Measurements from ENCODE around the gene PHGDH.
"Not testable (repeated sequence)": the region's sequence is repeated elsewhere in the genome, so short reads cannot be mapped to it uniquely, and the experiment has no call there.

Gene PHGDH

GRCh38 chr1:119782631-119783325 lies 71.0 kb downstream of the PHGDH start:
- DNase-seq: no peak
- H3K27ac Mint-ChIP-seq: peak overlapping the region; percentile 60
- no peaks in the 10 kb centered on the region for H3K36me3 Mint-ChIP-seq (ENCODE audit: low read depth)
- H3K27me3 Mint-ChIP-seq (ENCODE audit: low read depth, poor library complexity): peaks cover 11% of the 10 kb centered on the region
- no peak for TF ChIP-seq CTCF (IDR thresholded peaks at IDR 0.05)
- H3K4me3 Mint-ChIP-seq: no peak overlapping the region
- peaks cover 46% of the 10 kb centered on the region for H3K4me1 Mint-ChIP-seq
- peaks cover 6% of the 10 kb centered on the region for H3K9me3 Mint-ChIP-seq

GRCh38 chr1:119783354-119784185 lies 71.8 kb downstream of the PHGDH start:
- Mint-ChIP-seq H3K27me3 (ENCODE audit: low read depth, poor library complexity) (peaks cover 11% of the 10 kb centered on the region), H3K4me3 (no peak overlapping the region), H3K27ac (peak overlapping the region; percentile 60), H3K9me3 (peaks cover 6% of the 10 kb centered on the region), H3K4me1 (peaks cover 46% of the 10 kb centered on the region), H3K36me3 (ENCODE audit: low read depth) (no peaks in the 10 kb centered on the region)
- no peak for TF ChIP-seq CTCF (IDR thresholded peaks at IDR 0.05)
- DNase-seq: no peak

GRCh38 chr1:119784191-119784781 lies 72.6 kb downstream of the PHGDH start:
- TF ChIP-seq CTCF (IDR thresholded peaks at IDR 0.05): no peak
- no peak overlapping the region for H3K27ac Mint-ChIP-seq
- H3K36me3 Mint-ChIP-seq (ENCODE audit: low read depth): no peaks in the 10 kb centered on the region
- peaks cover 43% of the 10 kb centered on the region for H3K4me1 Mint-ChIP-seq
- H3K9me3 Mint-ChIP-seq: peaks cover 6% of the 10 kb centered on the region
- peaks cover 11% of the 10 kb centered on the region for H3K27me3 Mint-ChIP-seq (ENCODE audit: low read depth, poor library complexity)
- DNase-seq: no peak
- H3K4me3 Mint-ChIP-seq: no peak overlapping the region

- not testable (repeated sequence) for H3K36me3 Mint-ChIP-seq (ENCODE audit: low read depth); H3K27ac Mint-ChIP-seq; H3K4me3 Mint-ChIP-seq; H3K9me3 Mint-ChIP-seq; DNase-seq
- Mint-ChIP-seq H3K4me1 (peaks cover 41% of the 10 kb centered on the region), H3K27me3 (ENCODE audit: low read depth, poor library complexity) (peaks cover 14% of the 10 kb centered on the region)
Observed at GRCh38 chr1:119786046-119786445, 74.3 kb downstream of the PHGDH start.

GRCh38 chr1:119786473-119787050 lies 74.8 kb downstream of the PHGDH start:
- not testable (repeated sequence) for H3K27ac Mint-ChIP-seq; DNase-seq; H3K36me3 Mint-ChIP-seq (ENCODE audit: low read depth); H3K9me3 Mint-ChIP-seq; H3K4me3 Mint-ChIP-seq
- Mint-ChIP-seq H3K27me3 (ENCODE audit: low read depth, poor library complexity) (peaks cover 13% of the 10 kb centered on the region), H3K4me1 (peaks cover 43% of the 10 kb centered on the region)

- Mint-ChIP-seq H3K4me1 (peaks cover 39% of the 10 kb centered on the region), H3K4me3 (no peak overlapping the region), H3K36me3 (ENCODE audit: low read depth) (no peaks in the 10 kb centered on the region), H3K27ac (no peak overlapping the region), H3K9me3 (peaks cover 6% of the 10 kb centered on the region), H3K27me3 (ENCODE audit: low read depth, poor library complexity) (peaks cover 15% of the 10 kb centered on the region)
- no peak for TF ChIP-seq CTCF (IDR thresholded peaks at IDR 0.05)
- DNase-seq: no peak
Observed at GRCh38 chr1:119787776-119788175, 76.0 kb downstream of the PHGDH start.

Data from nephron progenitor cell (in vitro differentiated cells).